ENCODE data around the gene TEN1.

Gene TEN1

GRCh38 chr17:76005263-76006149, 26.5 kb downstream of the TEN1 start (continued):
- TF ChIP-seq ZNF202 (tag by site-specific recombination; IDR thresholded peaks at IDR 0.05; ENCODE audit: borderline replicate concordance) (no peak), MYNN (tag by site-specific recombination; IDR thresholded peaks at IDR 0.05; ENCODE audit: borderline replicate concordance) (no peak), MEIS1 (CRISPR knock-in tag; IDR thresholded peaks at IDR 0.05; ENCODE audit: borderline replicate concordance) (no peak), KLF7 (tag by site-specific recombination; IDR thresholded peaks at IDR 0.05; ENCODE audit: borderline replicate concordance) (no peak), ZNF416 (tag by site-specific recombination; IDR thresholded peaks at IDR 0.05) (no peak), ZNF660 (tag by site-specific recombination; IDR thresholded peaks at IDR 0.05) (no peak), PBX3 (CRISPR knock-in tag; IDR thresholded peaks at IDR 0.05) (no peak), PRDM10 (tag by site-specific recombination; IDR thresholded peaks at IDR 0.05) (no peak), ZNF335 (tag by site-specific recombination; conservative IDR thresholded peaks at IDR 0.05) (peak; percentile 56), ZNF16 (tag by site-specific recombination; IDR thresholded peaks at IDR 0.05; ENCODE audit: low read depth) (no peak), SP2 (tag by site-specific recombination; IDR thresholded peaks at IDR 0.05) (no peak), ZNF157 (tag by site-specific recombination; IDR thresholded peaks at IDR 0.05) (no peak)

- Histone ChIP-seq H3K27ac (ENCODE audit: extremely low read depth, low read depth, low read length) (no peak overlapping the region), H3K36me3 (ENCODE audit: control insufficient read depth in 2 of 2, insufficient read depth in 1 of 2, low read length in 2 of 2) (no peaks in the 10 kb centered on the region), H3K9me3 (ENCODE audit: control insufficient read depth, insufficient read depth, low read depth, low read length) (no peaks in the 10 kb centered on the region), H3K4me1 (ENCODE audit: control insufficient read depth, insufficient read depth, low read length) (no peaks in the 10 kb centered on the region), H3K4me3 (ENCODE audit: low read depth, low read length) (no peak overlapping the region)
- POLR2A ChIA-PET, result interaction anchor here (0.7 to 1.3 kb wide), 4 partner anchors 10 to 102 kb away, joined by 3 to 4 read pairs (median 3); partner anchors contain the start of genes MRPL38 and SRP68
- CTCF ChIA-PET, result interaction anchor here (0.6 to 12.1 kb wide), 8 partner anchors 8 to 114 kb away, joined by 3 to 224 read pairs (median 4); partner anchors contain the start of genes ACOX1, CDK3, MRPL38 and TEN1
- TF ChIP-seq ZNF114 (tag by site-specific recombination; IDR thresholded peaks at IDR 0.05) (no peak), ZNF701 (tag by site-specific recombination; IDR thresholded peaks at IDR 0.05) (no peak), ZNF362 (tag by site-specific recombination; IDR thresholded peaks at IDR 0.05) (no peak), ZNF677 (tag by site-specific recombination; IDR thresholded peaks at IDR 0.05) (no peak), ZBTB49 (tag by site-specific recombination; IDR thresholded peaks at IDR 0.05; ENCODE audit: low read depth) (no peak), ZFP37 (tag by site-specific recombination; IDR thresholded peaks at IDR 0.05) (no peak), ZBTB21 (tag by site-specific recombination; IDR thresholded peaks at IDR 0.05) (no peak), ZNF768 (tag by site-specific recombination; IDR thresholded peaks at IDR 0.05) (no peak), ZNF239 (tag by site-specific recombination; IDR thresholded peaks at IDR 0.05) (no peak), ZNF449 (tag by site-specific recombination; IDR thresholded peaks at IDR 0.05) (no peak), ZNF354C (tag by site-specific recombination; IDR thresholded peaks at IDR 0.05; ENCODE audit: borderline replicate concordance, low read depth) (no peak), EGR2 (tag by site-specific recombination; IDR thresholded peaks at IDR 0.05; ENCODE audit: low read depth) (no peak), ZNF510 (tag by site-specific recombination; IDR thresholded peaks at IDR 0.05; ENCODE audit: insufficient replicate concordance) (no peak)
Measured at GRCh38 chr17:76007131-76007849, 28.2 kb downstream of the TEN1 start.
